Dendritic cell treated with granulocyte-macrophage colony-stimulating factor and Interleukin-4, amounts not matched to agents 40 ng/mL and 50 ng/mL, for 4 days (primary cell): ENCODE measurements around the gene PPY.
"Not testable (repeated sequence)": the region's sequence is repeated elsewhere in the genome, so short reads cannot be mapped to it uniquely, and the experiment has no call there.

Experiments used
- H3K27ac Mint-ChIP-seq: one replicate; pipeline ENCODE4 v1.8.0; 2022; ENCODE audit warnings: mild to moderate bottlenecking, mixed read lengths
- H3K27me3 Mint-ChIP-seq: one replicate; pipeline ENCODE4 v1.8.0; 2022; ENCODE audit warnings: mild to moderate bottlenecking, mixed read lengths
- H3K36me3 Mint-ChIP-seq: one replicate; pipeline ENCODE4 v1.8.0; 2022; ENCODE audit warnings: low read depth, mixed read lengths
- H3K4me1 Mint-ChIP-seq: one replicate; pipeline ENCODE4 v1.8.0; 2022; ENCODE audit warnings: low read depth, mixed read lengths
- H3K4me3 Mint-ChIP-seq: one replicate; pipeline ENCODE4 v1.8.0; 2022; ENCODE audit warnings: mild to moderate bottlenecking, moderate library complexity, mixed read lengths
- H3K9me3 Mint-ChIP-seq: one replicate; pipeline ENCODE4 v1.8.0; 2022; ENCODE audit warnings: mixed read lengths
- intact Hi-C: fragments of 100-400 bp; cut with micrococcal nuclease; formaldehyde crosslinking; loops from one replicate; pipeline ENCODE4 v1.15.0; 2022

The PPY gene

DNA sequence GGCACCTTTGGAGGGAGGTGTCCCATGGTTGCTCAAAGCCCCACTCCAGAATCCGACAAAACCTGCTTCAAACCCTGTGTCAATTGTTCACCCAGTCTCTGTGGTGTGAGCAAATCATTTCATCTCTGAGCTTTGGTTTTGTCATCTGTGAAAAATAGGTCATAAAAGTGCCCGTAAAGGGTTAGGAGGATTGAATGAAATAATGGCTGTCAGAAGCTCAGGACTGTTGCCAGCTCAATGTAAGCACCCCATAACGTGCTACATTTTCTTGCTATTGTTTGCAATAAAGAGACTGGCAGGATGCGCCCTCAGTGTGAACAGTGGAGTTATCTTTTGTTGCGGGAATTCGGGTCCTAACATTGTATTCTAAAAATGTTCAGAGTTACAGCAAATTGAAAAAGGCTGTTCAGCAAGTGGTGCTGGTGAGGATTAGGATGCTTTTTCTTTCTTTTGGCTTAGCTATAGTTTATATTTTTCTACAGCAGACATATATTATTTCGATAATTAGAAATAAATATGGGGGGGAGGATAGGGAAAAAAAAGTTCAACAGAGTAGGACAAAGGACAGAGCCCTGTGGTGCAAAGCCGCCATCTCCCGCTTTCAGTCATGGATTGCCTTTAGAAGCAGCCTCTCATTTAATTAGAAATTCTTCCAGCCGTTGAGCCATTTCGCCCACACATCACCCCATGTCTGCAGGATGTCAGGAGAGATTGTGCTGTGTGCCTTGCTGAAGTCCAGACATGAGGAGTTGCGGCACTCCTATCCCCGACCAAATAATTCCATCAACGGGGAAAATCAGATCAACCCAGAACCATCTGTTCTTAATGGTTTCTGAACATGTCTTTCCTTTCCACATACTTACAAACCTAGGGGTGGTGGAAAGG lies 32.3 kb upstream of the PPY start:
- intact Hi-C loops: no loop called here
- Mint-ChIP-seq H3K27me3 (peaks cover 23% of the 10 kb centered on the region), H3K4me3 (no peak overlapping the region), H3K36me3 (no peaks in the 10 kb centered on the region), H3K9me3 (no peaks in the 10 kb centered on the region), H3K27ac (no peak overlapping the region), H3K4me1 (no peaks in the 10 kb centered on the region)

DNA sequence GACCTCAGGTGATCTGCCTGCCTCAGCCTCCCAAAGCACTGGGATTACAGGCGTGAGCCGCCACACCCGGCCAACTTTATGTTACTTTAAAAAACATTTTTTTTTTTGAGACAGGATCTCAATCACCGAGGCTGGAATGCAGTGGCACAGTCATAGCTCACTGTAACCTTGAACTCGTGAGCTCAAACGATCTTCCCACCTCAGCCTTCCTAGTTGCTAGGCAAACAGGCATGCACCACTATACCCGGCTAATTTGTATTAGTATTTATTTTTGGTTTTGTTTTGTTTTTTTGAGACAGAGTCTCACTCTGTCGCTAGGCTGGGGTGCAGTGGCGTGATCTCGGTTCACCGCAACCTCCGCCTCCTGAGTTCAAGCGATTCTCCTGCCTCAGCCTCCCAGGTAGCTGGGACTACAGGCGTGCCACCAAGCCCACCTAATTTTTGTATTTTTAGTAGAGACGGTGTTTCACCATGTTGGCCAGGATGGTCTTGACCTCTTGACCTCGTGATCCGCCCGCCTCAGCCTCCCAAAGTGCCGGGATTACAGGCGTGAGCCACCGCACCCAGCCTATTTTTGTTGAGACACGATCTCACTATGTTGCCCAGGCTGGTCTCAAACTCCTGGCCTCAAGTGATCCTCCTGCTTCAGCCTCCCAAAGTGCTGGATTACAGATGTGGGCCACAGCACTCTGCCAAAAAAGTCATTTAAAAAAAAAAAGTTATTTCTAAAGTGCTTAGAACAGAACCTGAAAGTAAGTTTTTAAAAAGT lies 30.4 kb upstream of the PPY start:
- peaks cover 19% of the 10 kb centered on the region for H3K27me3 Mint-ChIP-seq
- H3K27ac Mint-ChIP-seq, intact Hi-C loops, H3K4me1 Mint-ChIP-seq, H3K9me3 Mint-ChIP-seq, H3K36me3 Mint-ChIP-seq, H3K4me3 Mint-ChIP-seq: not testable (repeated sequence)

DNA sequence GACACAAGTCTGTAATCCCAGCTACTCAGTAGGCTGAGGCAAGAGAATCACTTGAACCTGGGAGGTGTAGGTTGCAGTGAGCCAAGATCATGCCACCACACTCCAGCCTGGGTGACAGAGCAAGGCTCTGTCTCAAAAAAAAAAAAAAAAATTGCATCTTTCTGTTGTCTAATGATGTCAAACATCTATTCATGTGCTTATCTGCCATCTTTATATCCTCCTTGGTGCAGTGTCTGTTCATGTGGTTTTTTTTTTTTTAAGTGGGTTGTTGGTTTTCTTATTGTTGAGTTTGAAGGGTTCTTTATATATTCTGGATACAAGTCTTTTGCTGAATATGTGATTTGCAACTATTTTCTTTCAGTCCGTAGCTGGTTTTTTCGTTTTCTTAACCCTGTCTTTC lies 29.2 kb upstream of the PPY start:
- H3K4me3 Mint-ChIP-seq, H3K9me3 Mint-ChIP-seq, H3K36me3 Mint-ChIP-seq, H3K4me1 Mint-ChIP-seq, intact Hi-C loops, H3K27ac Mint-ChIP-seq: not testable (repeated sequence)
- peaks cover 21% of the 10 kb centered on the region for H3K27me3 Mint-ChIP-seq

DNA sequence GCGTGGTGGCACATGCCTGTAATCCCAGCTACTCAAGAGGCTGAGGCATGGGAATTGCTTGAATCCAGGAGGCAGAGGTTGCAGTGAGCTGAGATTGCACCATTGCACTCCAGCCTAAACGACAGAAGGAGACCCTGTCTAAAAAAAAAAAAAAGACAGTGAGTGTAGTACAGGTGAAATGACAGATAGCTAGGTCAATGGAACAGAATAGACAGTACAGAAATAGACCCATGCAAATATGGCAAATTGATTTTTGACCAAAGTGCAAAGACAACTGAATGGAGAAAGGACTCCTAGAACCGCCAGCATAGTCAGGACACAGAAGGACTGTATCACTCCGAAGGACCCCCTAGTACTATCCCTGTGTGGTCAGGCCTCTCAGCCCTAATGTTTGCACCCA lies 28.1 kb upstream of the PPY start:
- no peaks in the 10 kb centered on the region for H3K4me1 Mint-ChIP-seq
- H3K27me3 Mint-ChIP-seq: peaks cover 21% of the 10 kb centered on the region
- H3K4me3 Mint-ChIP-seq: no peak overlapping the region
- no peaks in the 10 kb centered on the region for H3K36me3 Mint-ChIP-seq
- H3K27ac Mint-ChIP-seq: no peak overlapping the region
- intact Hi-C loops: no loop called here
- no peaks in the 10 kb centered on the region for H3K9me3 Mint-ChIP-seq

DNA sequence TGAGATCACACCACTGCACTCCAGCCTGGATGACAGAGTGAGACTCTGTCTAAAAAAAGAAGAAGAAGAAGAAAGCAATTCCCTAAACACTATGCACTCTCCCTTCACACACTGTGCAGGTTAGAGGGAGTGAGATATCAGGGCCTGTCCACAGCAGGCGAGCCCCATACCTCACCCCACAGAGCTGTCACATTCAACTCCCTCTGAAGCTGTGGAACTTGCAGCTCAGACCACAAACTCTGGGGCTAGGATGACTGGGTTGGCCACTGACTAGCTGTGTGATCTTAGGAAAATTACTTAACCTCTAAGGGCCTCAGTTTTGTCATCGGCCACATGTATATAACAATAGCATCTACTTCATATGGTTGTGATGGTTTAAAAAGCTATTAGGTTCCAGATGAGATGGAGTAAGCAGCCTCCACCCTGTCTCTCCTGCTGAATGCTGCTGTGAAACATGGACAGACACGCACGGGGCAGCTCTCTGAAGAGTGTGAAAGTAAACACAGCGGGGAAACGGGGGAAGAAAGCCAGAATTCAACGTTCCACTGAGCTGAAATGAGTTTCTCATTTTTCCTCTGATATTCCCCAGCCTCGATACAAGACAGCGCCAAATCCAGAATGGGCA lies 25.1 kb upstream of the PPY start:
- no peak overlapping the region for H3K4me3 Mint-ChIP-seq
- intact Hi-C loops: no loop called here
- H3K36me3 Mint-ChIP-seq: no peaks in the 10 kb centered on the region
- H3K4me1 Mint-ChIP-seq: no peaks in the 10 kb centered on the region
- H3K27ac Mint-ChIP-seq: no peak overlapping the region
- H3K27me3 Mint-ChIP-seq: peaks cover 26% of the 10 kb centered on the region
- no peaks in the 10 kb centered on the region for H3K9me3 Mint-ChIP-seq

DNA sequence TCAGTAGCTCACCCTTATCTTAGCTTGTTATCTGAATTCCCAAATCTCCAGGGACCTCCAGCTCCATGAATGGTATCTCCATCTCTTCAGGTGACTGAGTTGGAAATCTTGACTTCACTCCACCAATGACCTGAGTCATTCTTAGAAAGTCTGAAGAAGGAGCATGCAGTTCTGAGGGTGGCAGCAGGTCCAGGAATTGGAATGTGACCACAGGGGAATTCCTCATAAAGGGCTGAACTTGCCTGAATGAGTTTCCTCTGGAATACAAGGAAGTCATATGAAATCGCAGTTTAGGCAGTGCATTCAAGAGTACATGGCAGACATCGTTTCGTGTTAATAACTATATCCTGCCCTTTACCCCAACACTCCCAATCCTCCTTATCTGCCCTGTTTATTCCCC lies 24.0 kb upstream of the PPY start:
- Mint-ChIP-seq H3K4me3 (no peak overlapping the region), H3K9me3 (no peaks in the 10 kb centered on the region), H3K27me3 (peaks cover 27% of the 10 kb centered on the region), H3K4me1 (no peaks in the 10 kb centered on the region), H3K36me3 (no peaks in the 10 kb centered on the region), H3K27ac (no peak overlapping the region)
- intact Hi-C loops: no loop called here

DNA sequence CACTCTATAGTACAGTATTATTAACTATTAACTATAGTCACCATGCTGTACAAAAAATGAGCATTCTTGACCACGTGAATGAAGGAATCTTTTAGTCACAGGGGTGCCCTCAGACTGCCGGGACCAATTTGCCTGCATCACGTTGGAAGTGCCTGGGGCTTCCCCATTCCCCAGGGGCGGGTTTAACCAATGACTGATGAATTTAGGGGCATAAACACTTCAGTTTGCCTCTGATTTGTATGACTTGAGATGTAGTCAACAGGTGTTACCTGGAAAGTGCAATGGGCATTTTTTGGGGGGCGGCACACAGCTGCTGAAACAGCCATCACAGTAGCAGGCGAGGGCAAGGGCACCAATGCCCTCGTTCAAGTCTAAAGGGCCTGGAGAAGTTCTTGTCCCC lies 20.2 kb upstream of the PPY start:
- H3K36me3 Mint-ChIP-seq: no peaks in the 10 kb centered on the region
- H3K4me1 Mint-ChIP-seq: no peaks in the 10 kb centered on the region
- no peak overlapping the region for H3K27ac Mint-ChIP-seq
- intact Hi-C loops: no loop called here
- no peaks in the 10 kb centered on the region for H3K9me3 Mint-ChIP-seq
- H3K27me3 Mint-ChIP-seq: peaks cover 29% of the 10 kb centered on the region
- no peak overlapping the region for H3K4me3 Mint-ChIP-seq

DNA sequence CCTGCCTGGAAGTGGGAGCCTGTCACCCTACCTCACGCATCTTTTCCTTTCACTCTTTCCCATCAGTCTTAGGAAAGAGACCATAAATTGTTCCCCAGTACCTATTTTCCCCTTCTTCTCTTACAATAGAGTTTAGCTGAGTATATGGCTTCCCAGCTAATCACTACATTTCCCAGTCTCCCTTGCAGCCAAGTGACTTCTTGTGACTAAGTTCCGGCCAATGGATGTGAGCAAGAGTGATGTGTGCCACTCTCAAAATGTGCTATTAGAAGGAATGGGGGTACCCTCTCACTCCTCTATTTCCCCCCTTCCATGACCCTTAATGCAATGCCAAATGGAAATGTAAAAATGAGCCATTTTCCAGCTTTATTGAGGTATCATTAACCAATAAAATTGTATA lies 19.7 kb upstream of the PPY start:
- Mint-ChIP-seq H3K36me3 (no peaks in the 10 kb centered on the region), H3K4me3 (no peak overlapping the region), H3K27me3 (peaks cover 26% of the 10 kb centered on the region), H3K27ac (no peak overlapping the region), H3K9me3 (no peaks in the 10 kb centered on the region), H3K4me1 (no peaks in the 10 kb centered on the region)
- intact Hi-C loops: no loop called here

DNA sequence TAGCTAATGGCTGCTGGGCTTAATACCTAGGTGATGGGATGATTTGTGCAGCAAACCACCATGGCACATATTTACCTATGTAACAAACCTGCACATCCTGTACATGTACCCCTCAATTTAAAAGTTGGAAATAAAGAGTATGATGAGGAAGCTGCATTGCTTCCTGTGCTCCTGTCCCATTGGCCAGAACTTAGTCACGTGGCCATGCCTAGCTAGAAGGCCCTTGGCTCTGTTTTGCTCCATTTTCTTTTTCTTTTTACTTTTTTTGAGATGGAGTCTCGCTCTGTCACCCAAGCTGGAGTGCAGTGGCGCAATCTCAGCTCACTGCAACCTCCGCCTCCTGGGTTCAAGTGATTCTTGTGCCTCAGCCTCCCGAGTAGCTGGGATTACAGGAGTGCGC lies 19.0 kb upstream of the PPY start:
- H3K27me3 Mint-ChIP-seq: peaks cover 22% of the 10 kb centered on the region
- H3K4me3 Mint-ChIP-seq, H3K4me1 Mint-ChIP-seq, H3K36me3 Mint-ChIP-seq, intact Hi-C loops, H3K27ac Mint-ChIP-seq, H3K9me3 Mint-ChIP-seq: not testable (repeated sequence)

DNA sequence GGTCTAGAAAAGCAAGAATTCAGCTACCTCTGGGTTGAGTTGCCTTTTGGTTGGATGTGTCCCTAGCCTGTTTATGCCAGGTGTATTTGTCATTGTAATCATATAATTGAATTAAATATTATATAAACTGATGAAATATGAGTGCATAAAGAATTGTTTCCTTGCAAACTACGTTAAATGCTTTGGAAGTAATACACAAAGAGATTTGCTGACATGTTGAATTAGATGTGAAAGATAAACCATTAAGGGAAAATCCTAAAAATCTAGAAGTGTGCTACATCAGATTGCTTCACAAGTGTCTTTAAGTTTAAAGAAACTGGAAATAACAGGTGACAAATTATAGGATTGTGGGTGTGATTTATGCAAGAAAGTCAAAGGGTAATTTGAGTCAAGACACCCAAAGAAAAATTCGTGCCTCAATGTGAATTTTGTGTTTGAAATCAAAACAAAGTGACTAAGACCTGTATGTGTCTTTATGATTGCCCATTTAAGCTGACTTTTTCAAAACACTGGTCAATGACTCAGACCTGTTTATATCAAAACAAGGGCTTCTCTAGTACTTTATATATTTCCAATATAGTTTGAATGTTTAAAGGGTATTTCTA lies 16.6 kb upstream of the PPY start:
- no peak overlapping the region for H3K27ac Mint-ChIP-seq
- no peaks in the 10 kb centered on the region for H3K36me3 Mint-ChIP-seq
- intact Hi-C loops: no loop called here
- peaks cover 42% of the 10 kb centered on the region for H3K27me3 Mint-ChIP-seq
- H3K4me1 Mint-ChIP-seq: no peaks in the 10 kb centered on the region
- no peaks in the 10 kb centered on the region for H3K9me3 Mint-ChIP-seq
- H3K4me3 Mint-ChIP-seq: no peak overlapping the region

DNA sequence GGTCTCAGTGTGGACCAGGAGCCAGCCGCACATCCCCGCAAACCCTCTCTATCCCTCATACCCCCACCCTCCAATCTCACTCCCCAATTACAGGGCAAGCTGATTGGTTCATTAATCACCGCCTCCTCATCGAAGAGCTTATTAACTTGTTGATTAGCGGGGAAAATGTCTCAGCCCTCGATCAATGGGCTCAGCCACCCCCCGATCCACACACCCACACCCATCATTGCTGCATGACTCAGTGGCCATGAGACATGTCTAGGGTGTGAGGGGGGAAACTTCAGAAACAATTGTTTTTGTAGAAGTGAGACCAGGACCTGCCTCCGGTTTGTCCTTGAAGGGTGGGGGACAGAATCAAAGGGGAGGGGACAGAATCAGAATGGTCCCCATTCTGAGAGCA lies 13.9 kb upstream of the PPY start:
- H3K4me1 Mint-ChIP-seq: peaks cover 9% of the 10 kb centered on the region
- intact Hi-C loops: no loop called here
- H3K9me3 Mint-ChIP-seq: no peaks in the 10 kb centered on the region
- H3K27ac Mint-ChIP-seq: no peak overlapping the region
- H3K4me3 Mint-ChIP-seq: no peak overlapping the region
- no peaks in the 10 kb centered on the region for H3K36me3 Mint-ChIP-seq
- H3K27me3 Mint-ChIP-seq: peaks cover 52% of the 10 kb centered on the region

DNA sequence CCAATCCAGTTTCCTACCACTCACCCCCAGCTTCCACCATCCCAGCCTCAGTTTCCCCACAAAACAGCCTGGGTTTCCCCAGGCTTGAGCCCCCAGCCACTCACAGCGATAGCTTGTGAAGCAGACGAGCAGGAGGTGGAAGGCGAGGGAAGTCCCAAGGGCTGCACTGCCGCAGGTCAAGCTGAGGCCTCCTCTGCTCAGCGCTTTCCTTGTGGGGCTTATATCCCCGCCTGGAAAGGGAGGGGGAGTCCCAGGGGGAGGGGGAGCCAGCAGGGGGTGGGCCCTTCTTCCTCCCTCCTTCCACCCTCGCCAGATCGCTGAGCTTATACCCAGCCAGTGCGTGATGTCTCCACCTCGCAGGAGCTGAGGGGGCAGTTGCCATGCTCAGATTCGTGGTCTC lies 11.5 kb upstream of the PPY start, which contains the start of gene PYY:
Gene PYY, minus strand, starts transcription at position 195 of the 400 bp plus-strand sequence. CDS start 457 bp downstream, outside the sequence.
- no peak within 1 kb of the TSS for H3K4me3 Mint-ChIP-seq
- H3K36me3 Mint-ChIP-seq: no peaks in the 10 kb centered on the region
- intact Hi-C loops: no loop called here
- peaks cover 9% of the 10 kb centered on the region for H3K4me1 Mint-ChIP-seq
- no peak within 1 kb of the TSS for H3K27ac Mint-ChIP-seq
- peaks cover 64% of the 10 kb centered on the region for H3K27me3 Mint-ChIP-seq
- H3K9me3 Mint-ChIP-seq: no peaks in the 10 kb centered on the region

DNA sequence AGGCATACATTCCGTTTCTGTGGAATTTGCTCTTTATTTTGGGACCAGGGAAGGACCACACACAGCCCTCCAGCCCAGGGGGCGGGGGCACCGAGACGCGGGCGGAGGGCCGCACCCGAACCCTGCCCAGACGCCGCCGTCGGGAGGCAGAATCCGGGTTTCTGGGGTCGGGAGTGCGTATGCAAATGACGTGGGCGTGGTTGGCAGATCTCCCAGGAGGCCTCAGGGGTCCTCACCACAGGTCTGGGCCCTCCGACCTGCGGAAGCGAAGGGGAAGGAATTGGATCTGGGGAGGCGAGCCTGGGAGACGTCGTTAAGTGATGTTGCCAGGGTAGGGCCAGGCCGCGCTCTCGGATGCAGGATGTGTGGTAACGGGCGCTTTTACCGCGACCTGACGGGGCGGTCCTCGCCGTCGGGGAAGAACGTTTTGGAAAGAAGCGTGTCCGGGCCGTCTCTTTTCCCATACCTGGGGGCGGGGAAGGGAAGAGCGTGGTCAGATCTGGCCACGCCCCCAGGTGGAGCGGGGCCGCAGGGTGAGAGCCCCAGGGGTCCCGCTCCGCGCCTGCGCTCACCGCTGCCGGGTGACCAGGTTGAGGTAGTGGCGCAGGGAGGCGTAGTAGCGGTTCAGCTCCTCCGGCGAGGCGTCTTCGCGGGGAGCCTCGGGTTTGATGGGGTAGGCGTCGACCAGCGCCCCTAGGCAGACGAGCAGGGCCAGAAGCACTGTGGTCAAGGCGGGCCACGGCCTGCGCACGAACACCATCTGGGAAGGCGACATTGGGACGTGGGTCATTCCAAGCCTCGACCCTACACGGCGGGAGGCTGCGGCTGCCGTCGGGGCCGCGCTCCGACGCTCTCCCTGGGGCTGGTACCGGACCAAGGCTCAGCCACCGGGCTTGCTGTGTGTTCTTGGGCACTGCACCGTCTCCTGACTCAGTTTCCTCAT lies 10.7 kb upstream of the PPY start:
- Mint-ChIP-seq H3K27me3 (peaks cover 64% of the 10 kb centered on the region), H3K9me3 (no peaks in the 10 kb centered on the region), H3K27ac (no peak overlapping the region), H3K36me3 (no peaks in the 10 kb centered on the region), H3K4me3 (no peak overlapping the region), H3K4me1 (peaks cover 9% of the 10 kb centered on the region)
- intact Hi-C loops: no loop called here
